WTC11 (cell line): ENCODE measurements around the gene SMC5.

Experiments
- AFF4 ChIP-seq: sonication (generic); formaldehyde crosslinking; IDR thresholded peaks from 2 replicates; pipeline ENCODE4 v1.8.1; 2023; ENCODE audit warnings: mild to moderate bottlenecking, missing genetic modification reagents, borderline replicate concordance
- ESRRA ChIP-seq: sonication (generic); formaldehyde crosslinking; IDR thresholded peaks from 2 replicates; pipeline ENCODE4 v1.8.1; 2022; ENCODE audit warnings: mild to moderate bottlenecking, missing genetic modification reagents, borderline replicate concordance
- ETV6 ChIP-seq: sonication (generic); formaldehyde crosslinking; IDR thresholded peaks from 2 replicates; pipeline ENCODE4 v1.8.1; 2022; ENCODE audit warnings: mild to moderate bottlenecking, missing genetic modification reagents
- HMGA2 ChIP-seq: fragments of 250-450 bp; sonication (Bioruptor Pico); IDR thresholded peaks from 2 replicates; pipeline ENCODE4 v1.4.0; 2021; ENCODE audit warnings: mild to moderate bottlenecking, moderate library complexity
- MXD4 ChIP-seq: fragments of 250-450 bp; sonication (Bioruptor Pico); IDR thresholded peaks from 2 replicates; pipeline ENCODE4 v1.8.0; 2021; ENCODE audit warnings: mild to moderate bottlenecking, moderate library complexity, borderline replicate concordance
- NR1H2 ChIP-seq: sonication (generic); formaldehyde crosslinking; IDR thresholded peaks from 2 replicates; pipeline ENCODE4 v1.9.0; 2021; ENCODE audit warnings: mild to moderate bottlenecking, moderate library complexity, missing genetic modification reagents
- SP1 ChIP-seq: sonication (generic); formaldehyde crosslinking; conservative IDR thresholded peaks from 2 replicates; pipeline ENCODE4 v1.8.1; 2022; ENCODE audit warnings: missing genetic modification reagents
- TCF7 ChIP-seq: sonication (generic); formaldehyde crosslinking; IDR thresholded peaks from 2 replicates; pipeline ENCODE4 v1.8.0; 2022; ENCODE audit warnings: mild to moderate bottlenecking, low read depth, missing genetic modification reagents, moderate library complexity
- TF ChIP-seq, protein P1 (sequence below): sonication (generic); formaldehyde crosslinking; IDR thresholded peaks from 2 replicates; pipeline ENCODE4 v1.8.0; 2022; ENCODE audit warnings: mild to moderate bottlenecking, missing genetic modification reagents
- TF ChIP-seq, protein P2 (sequence below): sonication (generic); formaldehyde crosslinking; IDR thresholded peaks from 2 replicates; pipeline ENCODE4 v1.8.0; 2022; ENCODE audit warnings: mild to moderate bottlenecking, missing genetic modification reagents
- TF ChIP-seq, protein P3 (sequence below): fragments of 200-600 bp; IDR thresholded peaks from 2 replicates; pipeline ENCODE4 v1.8.0; 2022; ENCODE audit warnings: antibody characterized with exemption

DNA sequence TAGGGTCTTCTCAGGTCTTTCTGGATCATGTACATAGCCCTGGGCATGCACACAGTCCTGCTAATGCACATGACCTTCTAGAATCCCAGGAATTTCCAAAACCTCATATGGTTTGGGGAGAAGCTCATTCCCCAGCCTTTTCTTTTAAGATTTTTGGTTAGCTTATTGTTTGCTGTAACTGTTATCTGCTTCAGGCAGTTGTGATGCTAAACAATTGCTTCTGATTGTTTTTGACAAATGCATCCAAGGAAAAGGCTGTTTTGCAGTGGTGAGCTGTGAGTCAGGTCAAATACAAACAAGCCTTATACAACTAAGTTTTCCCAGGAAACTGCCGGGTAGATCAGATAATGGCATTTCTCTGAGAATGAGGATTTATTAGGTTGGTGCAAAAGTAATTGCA is 32.7 kb downstream of the SMC5 start:
- TF ChIP-seq, protein P1, sequence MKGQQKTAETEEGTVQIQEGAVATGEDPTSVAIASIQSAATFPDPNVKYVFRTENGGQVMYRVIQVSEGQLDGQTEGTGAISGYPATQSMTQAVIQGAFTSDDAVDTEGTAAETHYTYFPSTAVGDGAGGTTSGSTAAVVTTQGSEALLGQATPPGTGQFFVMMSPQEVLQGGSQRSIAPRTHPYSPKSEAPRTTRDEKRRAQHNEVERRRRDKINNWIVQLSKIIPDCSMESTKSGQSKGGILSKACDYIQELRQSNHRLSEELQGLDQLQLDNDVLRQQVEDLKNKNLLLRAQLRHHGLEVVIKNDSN (CRISPR knock-in tag), result no peak
- TF ChIP-seq NR1H2 (CRISPR knock-in tag) (no peak), ESRRA (CRISPR knock-in tag) (no peak), HMGA2 (CRISPR knock-in tag) (no peak), AFF4 (CRISPR knock-in tag) (no peak), MXD4 (CRISPR knock-in tag) (no peak), TCF7 (CRISPR knock-in tag) (no peak), SP1 (CRISPR knock-in tag) (no peak), ETV6 (CRISPR knock-in tag) (no peak)
- TF ChIP-seq, protein P2, sequence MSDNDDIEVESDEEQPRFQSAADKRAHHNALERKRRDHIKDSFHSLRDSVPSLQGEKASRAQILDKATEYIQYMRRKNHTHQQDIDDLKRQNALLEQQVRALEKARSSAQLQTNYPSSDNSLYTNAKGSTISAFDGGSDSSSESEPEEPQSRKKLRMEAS (CRISPR knock-in tag), result no peak
- TF ChIP-seq, protein P3, sequence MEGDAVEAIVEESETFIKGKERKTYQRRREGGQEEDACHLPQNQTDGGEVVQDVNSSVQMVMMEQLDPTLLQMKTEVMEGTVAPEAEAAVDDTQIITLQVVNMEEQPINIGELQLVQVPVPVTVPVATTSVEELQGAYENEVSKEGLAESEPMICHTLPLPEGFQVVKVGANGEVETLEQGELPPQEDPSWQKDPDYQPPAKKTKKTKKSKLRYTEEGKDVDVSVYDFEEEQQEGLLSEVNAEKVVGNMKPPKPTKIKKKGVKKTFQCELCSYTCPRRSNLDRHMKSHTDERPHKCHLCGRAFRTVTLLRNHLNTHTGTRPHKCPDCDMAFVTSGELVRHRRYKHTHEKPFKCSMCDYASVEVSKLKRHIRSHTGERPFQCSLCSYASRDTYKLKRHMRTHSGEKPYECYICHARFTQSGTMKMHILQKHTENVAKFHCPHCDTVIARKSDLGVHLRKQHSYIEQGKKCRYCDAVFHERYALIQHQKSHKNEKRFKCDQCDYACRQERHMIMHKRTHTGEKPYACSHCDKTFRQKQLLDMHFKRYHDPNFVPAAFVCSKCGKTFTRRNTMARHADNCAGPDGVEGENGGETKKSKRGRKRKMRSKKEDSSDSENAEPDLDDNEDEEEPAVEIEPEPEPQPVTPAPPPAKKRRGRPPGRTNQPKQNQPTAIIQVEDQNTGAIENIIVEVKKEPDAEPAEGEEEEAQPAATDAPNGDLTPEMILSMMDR, result no peak
